Measurements from ENCODE around the gene CAB39L. TPM values are rescaled to one million over a fixed set of nuclear protein-coding genes. Genes with fewer than 3 reads are reported as not detected.
"Not testable (repeated sequence)": the region's sequence is repeated elsewhere in the genome, so short reads cannot be mapped to it uniquely, and the experiment has no call there.

CAB39L gene
- total RNA-seq, 1 donor from 2014 or later = 83.6 TPM

GRCh38 chr13:49366841-49367240, 77.0 kb downstream of the CAB39L start:
- ATAC-seq (no peak), DNase-seq (ENCODE audit: low spot score) (no peak)
- intact Hi-C loops (cut with DNase I) = no loop called here

GRCh38 chr13:49357694-49358093, 86.2 kb downstream of the CAB39L start:
- intact Hi-C loops (cut with DNase I) = no loop called here
- no peak for ATAC-seq
- DNase-seq (ENCODE audit: low spot score) = no peak

GRCh38 chr13:49356223-49356622, 87.6 kb downstream of the CAB39L start:
- intact Hi-C loops (cut with DNase I) = no loop called here
- ATAC-seq (peak; percentile 92), DNase-seq (ENCODE audit: low spot score) (no peak)

- no peak for ATAC-seq
- intact Hi-C loops (cut with DNase I) = no loop called here
- DNase-seq (ENCODE audit: low spot score) = no peak
These were observed 89.1 kb downstream of the CAB39L start for GRCh38 chr13:49354719-49355118.

GRCh38 chr13:49353908-49354307, 90.0 kb downstream of the CAB39L start:
- ATAC-seq (no peak), DNase-seq (ENCODE audit: low spot score) (no peak)
- intact Hi-C loops (cut with DNase I) = no loop called here

GRCh38 chr13:49351871-49352270, 92.0 kb downstream of the CAB39L start:
- intact Hi-C loops (cut with DNase I) = no loop called here
- ATAC-seq = no peak
- DNase-seq (ENCODE audit: low spot score) = no peak

- DNase-seq (ENCODE audit: low spot score) (no peak), ATAC-seq (peak; percentile 14)
- intact Hi-C loops (cut with DNase I) = no loop called here
These were observed 95.1 kb downstream of the CAB39L start for GRCh38 chr13:49348751-49349150.

GRCh38 chr13:49347650-49348385, 96.0 kb downstream of the CAB39L start:
- no peak for ATAC-seq
- no peak for DNase-seq (ENCODE audit: low spot score)
- intact Hi-C loops (cut with DNase I) = loop anchor here (2.0 kb wide), 1 partner anchor 17 kb away; no protein-coding TSS in a partner anchor

- DNase-seq (ENCODE audit: low spot score) = no peak
- ATAC-seq = no peak
- intact Hi-C loops (cut with DNase I) = loop anchor here (2.0 kb wide), 1 partner anchor 16 kb away; no protein-coding TSS in a partner anchor
These were observed 97.4 kb downstream of the CAB39L start for GRCh38 chr13:49346460-49346859.

- DNase-seq (ENCODE audit: low spot score) = no peak
- no peak for ATAC-seq
- intact Hi-C loops (cut with DNase I) = no loop called here
These were observed 100.1 kb downstream of the CAB39L start for GRCh38 chr13:49343731-49344130.

- ATAC-seq (no peak), DNase-seq (ENCODE audit: low spot score) (no peak)
- intact Hi-C loops (cut with DNase I) = no loop called here
These were observed 100.6 kb downstream of the CAB39L start for GRCh38 chr13:49343255-49343654.

GRCh38 chr13:49342454-49342853, 101.4 kb downstream of the CAB39L start:
- ATAC-seq = no peak
- intact Hi-C loops (cut with DNase I) = no loop called here
- no peak for DNase-seq (ENCODE audit: low spot score)

GRCh38 chr13:49341941-49342340, 101.9 kb downstream of the CAB39L start:
- intact Hi-C loops (cut with DNase I) = no loop called here
- ATAC-seq = no peak

GRCh38 chr13:49341517-49341916, 102.3 kb downstream of the CAB39L start:
- no peak for ATAC-seq
- intact Hi-C loops (cut with DNase I) = no loop called here
- DNase-seq (ENCODE audit: low spot score) = no peak

More at GRCh38 chr13:49341941-49342340, 101.9 kb downstream of the CAB39L start:
- no peak for DNase-seq (ENCODE audit: low spot score)

GRCh38 chr13:49340161-49340560, 103.7 kb downstream of the CAB39L start:
- ATAC-seq (no peak), DNase-seq (ENCODE audit: low spot score) (no peak)
- intact Hi-C loops (cut with DNase I) = no loop called here

- no peak for ATAC-seq
- intact Hi-C loops (cut with DNase I) = no loop called here
- no peak for DNase-seq (ENCODE audit: low spot score)
These were observed 107.2 kb downstream of the CAB39L start for GRCh38 chr13:49336655-49337054.

- intact Hi-C loops (cut with DNase I) = loop anchor here (2.0 kb wide), 1 partner anchor 16 kb away; no protein-coding TSS in a partner anchor
- no peak for ATAC-seq
These were observed 113.4 kb downstream of the CAB39L start for GRCh38 chr13:49330546-49330864.

GRCh38 chr13:49329831-49330545, 113.9 kb downstream of the CAB39L start:
- DNase-seq (ENCODE audit: low spot score) (no peak), ATAC-seq (no peak)
- intact Hi-C loops (cut with DNase I) = loop anchor here (2.0 kb wide), 1 partner anchor 17 kb away; no protein-coding TSS in a partner anchor

More at GRCh38 chr13:49330546-49330864, 113.4 kb downstream of the CAB39L start:
- no peak for DNase-seq (ENCODE audit: low spot score)

GRCh38 chr13:49327145-49327544, 116.7 kb downstream of the CAB39L start:
- intact Hi-C loops (cut with DNase I); ATAC-seq; DNase-seq (ENCODE audit: low spot score): not testable (repeated sequence)

- ATAC-seq (peak; percentile 22), DNase-seq (ENCODE audit: low spot score) (no peak)
- intact Hi-C loops (cut with DNase I) = no loop called here
These were observed 117.5 kb downstream of the CAB39L start for GRCh38 chr13:49326222-49326917.

Data from sciatic nerve (tissue), 2 donors.